GM12878 (cell line): ENCODE data around the gene ADCK1. TPM values are rescaled to one million over a fixed set of nuclear protein-coding genes. Genes with fewer than 3 reads are reported as not detected.
"Not testable (repeated sequence)": the region's sequence is repeated elsewhere in the genome, so short reads cannot be mapped to it uniquely, and the experiment has no call there.

ENCODE experiments used
- ATAC-seq: fragments of 200-7000 bp; cut with Tn5 transposase; 3 replicates; pipeline ENCODE4 v1.9.1; 2020; ENCODE audit warnings: mild to moderate bottlenecking, moderate library complexity
- BruUV-seq: library from RNA; stranded (reverse); fragments of 400-500 nt; replicated peaks from 2 replicates; lab custom pipeline; 2021; lab: Mats Ljungman, UMichigan
- CTCF ChIA-PET: fragments of 300-600 bp; sonication (Branson Sonifier 250); formaldehyde crosslinking; extraction: SDS; loops from one replicate; lab custom pipeline; 2021; ENCODE audit warnings: inconsistent platforms; lab: Yijun Ruan, JAX
- POLR2A ChIA-PET: fragments of 350-600 bp; formaldehyde crosslinking; extraction: SDS; loops from one replicate; lab custom pipeline; 2021; ENCODE audit warnings: inconsistent platforms; lab: Charles Lee
- RAD21 ChIA-PET: fragments of 300-600 bp; sonication (Branson Sonifier 250); formaldehyde crosslinking; loops from one replicate; lab custom pipeline; 2023; ENCODE audit warnings: antibody characterized with exemption; ENCODE audit not compliant: unreplicated experiment; lab: Charles Lee
- SMC1A ChIA-PET: fragments of 300-600 bp; sonication (Branson Sonifier 250); formaldehyde crosslinking; loops from one replicate; lab custom pipeline; 2023; ENCODE audit not compliant: unreplicated experiment, uncharacterized antibody; lab: Charles Lee
- DNase-seq: peaks from one replicate; pipeline ENCODE4 v3.0.0-alpha.2; 2011; ENCODE audit warnings: low read depth, low spot score
- FAIRE-seq: peaks from 3 replicates; lab custom pipeline; 2011; peaks lifted over from hg19 to GRCh38; lab: Jason Lieb, UNC
- H2AFZ ChIP-seq: 2 replicates; pipeline ENCODE4 v1.6.0; 2011; ENCODE audit warnings: low read depth, low read length, control low read depth; ENCODE audit not compliant: control insufficient read depth
- H3K27ac ChIP-seq: 2 replicates; pipeline ENCODE4 v1.5.1; 2011; ENCODE audit warnings: control low read depth; ENCODE audit not compliant: control insufficient read depth, insufficient read depth
- H3K27me3 ChIP-seq, 2 experiments: replicated peaks in 1 of 2; 2 replicates each; pipeline versions ENCODE4 v1.6.0 to v1.6.1; 2011; ENCODE audit warnings: low read length in 1 of 2; ENCODE audit not compliant: control insufficient read depth in 2 of 2, insufficient read depth in 2 of 2
- H3K36me3 ChIP-seq, 2 experiments: 2 replicates each; pipeline ENCODE4 v1.5.1; 2011; ENCODE audit warnings: low read length in 1 of 2; ENCODE audit not compliant: control insufficient read depth in 2 of 2, insufficient read depth in 2 of 2
- H3K4me1 ChIP-seq: 2 replicates; pipeline ENCODE4 v1.6.1; 2011; ENCODE audit warnings: mild to moderate bottlenecking, low read length, moderate library complexity, mixed read lengths; ENCODE audit not compliant: control insufficient read depth, insufficient read depth
- H3K4me2 ChIP-seq: 2 replicates; pipeline ENCODE4 v1.6.0; 2011; ENCODE audit warnings: control low read depth; ENCODE audit not compliant: control insufficient read depth, insufficient read depth
- H3K4me3 ChIP-seq: fragments of 200-600 bp; sonication (generic); 2 replicates; pipeline ENCODE4 v1.5.1; 2016
- H3K79me2 ChIP-seq: 2 replicates; pipeline ENCODE4 v1.6.0; 2011; ENCODE audit warnings: low read length; ENCODE audit not compliant: control insufficient read depth, insufficient read depth
- H3K9ac ChIP-seq: 2 replicates; pipeline ENCODE4 v1.8.0; 2011; ENCODE audit warnings: low read length, control low read depth, mixed read lengths; ENCODE audit not compliant: control insufficient read depth, insufficient read depth
- H3K9me3 ChIP-seq: replicated peaks from 3 replicates; pipeline ENCODE4 v1.5.1; 2011; ENCODE audit warnings: mild to moderate bottlenecking, low read length; ENCODE audit not compliant: control insufficient read depth, insufficient read depth
- H4K20me1 ChIP-seq: 2 replicates; pipeline ENCODE4 v1.6.0; 2011; ENCODE audit not compliant: control insufficient read depth, insufficient read depth
- CBX3 ChIP-seq: fragments of 200-600 bp; sonication (generic); IDR thresholded peaks from 2 replicates; pipeline ENCODE4 v1.6.1; 2016; ENCODE audit warnings: low read depth, borderline replicate concordance
- GATAD2B ChIP-seq: fragments of 450-650 bp; conservative IDR thresholded peaks from 2 replicates; pipeline ENCODE4 v1.6.1; 2017; ENCODE audit warnings: low read depth, mild to moderate bottlenecking, moderate library complexity
- KDM1A ChIP-seq: fragments of 200-600 bp; sonication (generic); IDR thresholded peaks from 2 replicates; pipeline ENCODE4 v1.6.1; 2016; ENCODE audit warnings: borderline replicate concordance
- MEF2B ChIP-seq: fragments of 450-650 bp; IDR thresholded peaks from 2 replicates; pipeline ENCODE4 v1.6.1; 2018; ENCODE audit warnings: mild to moderate bottlenecking, moderate library complexity; ENCODE audit not compliant: partially characterized antibody, poor library complexity, severe bottlenecking
- MLLT1 ChIP-seq: fragments of 450-650 bp; IDR thresholded peaks from 2 replicates; pipeline ENCODE4 v1.6.1; 2016; ENCODE audit warnings: mild to moderate bottlenecking
- MTA2 ChIP-seq: fragments of 450-650 bp; IDR thresholded peaks from 2 replicates; pipeline ENCODE4 v1.6.1; 2016; ENCODE audit warnings: low read depth, mild to moderate bottlenecking, moderate library complexity
- NRF1 ChIP-seq: conservative IDR thresholded peaks from 2 replicates; pipeline ENCODE4 v1.6.1; 2011; ENCODE audit warnings: mild to moderate bottlenecking, low read depth, low read length, improper control_type of control experiment
- POLR2AphosphoS5 ChIP-seq: IDR thresholded peaks from 2 replicates; pipeline ENCODE4 v1.6.1; 2011; ENCODE audit warnings: mild to moderate bottlenecking, low read length, inconsistent platforms
- RFX5 ChIP-seq: IDR thresholded peaks from 2 replicates; pipeline ENCODE4 v1.6.1; 2011; ENCODE audit warnings: low read depth, low read length, improper control_type of control experiment
- TARDBP ChIP-seq: IDR thresholded peaks from 2 replicates; pipeline ENCODE4 v1.6.1; 2016; ENCODE audit warnings: borderline replicate concordance
- TBL1XR1 ChIP-seq: IDR thresholded peaks from 2 replicates; pipeline ENCODE4 v1.6.1; 2012; ENCODE audit warnings: low read depth, low read length, improper control_type of control experiment
- TCF12 ChIP-seq: IDR thresholded peaks from 2 replicates; pipeline ENCODE4 v1.6.1; 2011; ENCODE audit warnings: low read depth, mild to moderate bottlenecking, low read length
- TCF7 ChIP-seq: IDR thresholded peaks from 2 replicates; pipeline ENCODE4 v1.6.1; 2014; ENCODE audit warnings: antibody characterized with exemption, borderline replicate concordance
- YBX1 ChIP-seq: fragments of 450-650 bp; IDR thresholded peaks from 2 replicates; pipeline ENCODE4 v1.6.1; 2016; ENCODE audit warnings: antibody characterized with exemption
- ZNF217 ChIP-seq: fragments of 450-650 bp; IDR thresholded peaks from 2 replicates; pipeline ENCODE4 v1.6.1; 2017; ENCODE audit warnings: antibody characterized with exemption, mild to moderate bottlenecking
- ZNF24 ChIP-seq: fragments of 450-650 bp; IDR thresholded peaks from 2 replicates; pipeline ENCODE4 v1.6.1; 2017; ENCODE audit warnings: antibody characterized with exemption, mild to moderate bottlenecking
- ZNF384 ChIP-seq: IDR thresholded peaks from 2 replicates; pipeline ENCODE4 v1.6.1; 2012; ENCODE audit warnings: low read depth, mild to moderate bottlenecking, low read length, improper control_type of control experiment, borderline replicate concordance
- ZNF622 ChIP-seq: fragments of 450-650 bp; IDR thresholded peaks from 2 replicates; pipeline ENCODE4 v1.6.1; 2017; ENCODE audit warnings: mild to moderate bottlenecking, inconsistent platforms
- WGBS: methylation state at CpG from one replicate; pipeline ENCODE4 v1.1.6; 2016; ENCODE audit warnings: low lambda C conversion rate; ENCODE audit not compliant: insufficient replicate concordance, insufficient coverage; ENCODE audit errors: missing lambda C conversion rate; 5-methylcytosine and 5-hydroxymethylcytosine counted together
- in situ Hi-C: fragments of 300-500 bp; cut with MboI; formaldehyde crosslinking; loops from 9 replicates; pipeline ENCODE4 v1.14.3; 2018; ENCODE audit warnings: mixed read lengths
- intact Hi-C: fragments of 100-400 bp; cut with micrococcal nuclease; formaldehyde crosslinking; loops from one replicate; pipeline ENCODE4 v1.14.2; 2022; ENCODE audit not compliant: unreplicated experiment
- polyA plus RNA-seq, 11 experiments: library from polyadenylated mRNA; depleted of rRNA in 4 of 11; unstranded in 6 of 11; stranded (reverse) in 5 of 11; fragments of >200 nt; fragmentation: Nextera tagmentation in 4 of 11; fragmentation: Illumina TruSeq in 1 of 11; extraction: Ambion mirVana in 4 of 11; extraction: Trizol in 1 of 11; gene quantifications; 1 replicate in 1 of 11; 2 replicates in 10 of 11; pipeline versions ENCODE4 v1.2.1 to v1.2.3, GENCODE V29; 2011 to 2016; ENCODE audit warnings: inconsistent platforms in 2 of 11, missing spikeins in 2 of 11, low read depth in 1 of 11
- total RNA-seq, 4 experiments: library from RNA; depleted of rRNA in 3 of 4; stranded (reverse); fragments of >200 nt in 3 of 4; fragmentation: Illumina TruSeq in 1 of 4; extraction: Trizol in 1 of 4; gene quantifications; 2 replicates each; pipeline versions ENCODE4 v1.2.1 to v1.2.3, GENCODE V29; 2013 to 2021

The ADCK1 gene
- total and polyA plus RNA-seq, 10 of the 15 experiments (the other 5 are each of a cell fraction or from before 2014, with no cell fraction given) = 3.3 to 8.5 (median 5.1) TPM

- DNase-seq, H3K9me3 ChIP-seq, BruUV-seq, H3K27ac ChIP-seq, H3K9ac ChIP-seq, H4K20me1 ChIP-seq, in situ Hi-C loops, H3K4me1 ChIP-seq, H3K79me2 ChIP-seq, intact Hi-C loops, ATAC-seq, FAIRE-seq, H3K27me3 ChIP-seq, H3K36me3 ChIP-seq, RAD21 ChIA-PET: not testable (repeated sequence)
- ChIA-PET CTCF (interaction anchor here (1.1 to 1.9 kb wide), 2 partner anchors 39 to 140 kb away, joined by 3 to 11 read pairs; partner anchors contain the start of gene SNW1), POLR2A (interaction anchor here (1.3 kb wide), 1 partner anchor 38 kb away, joined by 3 read pairs; the partner anchor contains the start of gene SNW1), SMC1A (interaction anchor here (0.6 to 1.1 kb wide), 3 partner anchors 8 to 38 kb away, joined by 3 read pairs; no protein-coding TSS in a partner anchor)
- Histone ChIP-seq H3K4me2 (peak overlapping the region; percentile 95), H3K4me3 (peak overlapping the region; percentile 86), H2AFZ (peak overlapping the region; percentile 87)
- WGBS = 53% methylated on average over 13 of the region's 13 CpGs
- peak; percentile 84 for TF ChIP-seq ZNF24
Measured at GRCh38 chr14:77799456-77799855, 453 bp upstream of the ADCK1 start.

GRCh38 chr14:77800814-77801213 is 905 bp downstream of the ADCK1 start:
- no peak for DNase-seq
- POLR2A ChIA-PET = no interaction called here
- Histone ChIP-seq H3K4me1 (peaks cover 1% of the 10 kb centered on the region; the same call in 1 of the 2 replicates), H3K36me3 (no peaks in the 10 kb centered on the region), H4K20me1 (no peaks in the 10 kb centered on the region), H3K27ac (peak overlapping the region; percentile 55), H3K79me2 (no peaks in the 10 kb centered on the region; the same call in 1 of the 2 replicates), H2AFZ (peak overlapping the region; percentile 87), H3K27me3 (no peaks in the 10 kb centered on the region), H3K9ac (peak overlapping the region; percentile 74), H3K4me2 (peak overlapping the region; percentile 95), H3K4me3 (peak overlapping the region; percentile 86), H3K9me3 (no peaks in the 10 kb centered on the region)
- WGBS = 67% methylated on average over 1 of the region's 1 CpG
- no peak for TF ChIP-seq MEF2B
- TF ChIP-seq YBX1 = no peak
- TF ChIP-seq TCF12 = no peak
- no peak for TF ChIP-seq TBL1XR1
- no peak for TF ChIP-seq ZNF217
- TF ChIP-seq MTA2 = no peak
- TF ChIP-seq TARDBP = no peak
- TF ChIP-seq ZNF384 = no peak
- TF ChIP-seq RFX5 = no peak
- no peak for TF ChIP-seq ZNF622
- no peak for TF ChIP-seq POLR2AphosphoS5
- no peak for TF ChIP-seq TCF7
- TF ChIP-seq CBX3 = no peak
- TF ChIP-seq MLLT1 = no peak
- no peak for TF ChIP-seq KDM1A
- no peak for TF ChIP-seq GATAD2B
- no peak for TF ChIP-seq NRF1
- intact Hi-C loops = loop anchor here (1.0 kb wide), 1 partner anchor 40 kb away; the partner anchor contains the start of gene SNW1
- no TSS peak for BruUV-seq
- CTCF ChIA-PET = interaction anchor here (1.1 to 1.9 kb wide), 2 partner anchors 37 to 40 kb away, joined by 3 to 11 read pairs; partner anchors contain the start of gene SNW1
- SMC1A ChIA-PET = interaction anchor here (1.0 kb wide), 1 partner anchor 48 kb away, joined by 3 read pairs; no protein-coding TSS in a partner anchor
- FAIRE-seq = no peak
- no peak for ATAC-seq
- RAD21 ChIA-PET = interaction anchor here (1.1 kb wide), 1 partner anchor 82 kb away, joined by 5 read pairs; no protein-coding TSS in a partner anchor
- in situ Hi-C loops = no loop called here
